Stimulated activated naive CD8-positive, alpha-beta T cell treated with anti-CD3 and anti-CD28 coated beads, Interleukin-15, Interleukin-2, amounts not matched to agents 100 U/mL and 50 U/mL, for 24 hours (primary cell): Measurements from ENCODE around the gene ZKSCAN1.

Experiments used
- ATAC-seq: fragments of 150-1000 bp; cut with Tn5 transposase; one replicate; pipeline ENCODE4 v1.10.0; 2021
- DNase-seq: peaks from one replicate; pipeline ENCODE4 v3.0.0; 2021

The ZKSCAN1 gene

DNA sequence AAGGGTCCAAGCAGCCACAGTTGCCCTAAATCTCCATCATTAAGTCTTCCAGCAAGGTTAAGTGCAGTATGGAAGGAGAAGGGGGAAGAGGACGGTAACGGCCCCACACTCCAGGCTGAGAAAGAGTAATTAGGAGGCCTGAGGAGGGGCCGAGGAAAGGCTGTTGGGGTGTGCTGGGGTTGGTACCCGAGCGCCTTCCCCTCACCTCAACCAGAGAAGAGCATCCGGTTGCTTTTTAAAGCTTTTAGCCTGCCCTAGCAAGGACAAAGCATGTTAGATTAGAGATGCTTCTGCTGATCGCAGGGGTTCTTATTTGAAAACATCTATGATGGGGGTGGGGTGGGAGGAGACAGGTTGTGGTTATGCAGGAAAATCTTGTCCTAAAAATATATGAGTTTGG lies 25.2 kb downstream of the ZKSCAN1 start:
- no peak for DNase-seq
- no peak for ATAC-seq

DNA sequence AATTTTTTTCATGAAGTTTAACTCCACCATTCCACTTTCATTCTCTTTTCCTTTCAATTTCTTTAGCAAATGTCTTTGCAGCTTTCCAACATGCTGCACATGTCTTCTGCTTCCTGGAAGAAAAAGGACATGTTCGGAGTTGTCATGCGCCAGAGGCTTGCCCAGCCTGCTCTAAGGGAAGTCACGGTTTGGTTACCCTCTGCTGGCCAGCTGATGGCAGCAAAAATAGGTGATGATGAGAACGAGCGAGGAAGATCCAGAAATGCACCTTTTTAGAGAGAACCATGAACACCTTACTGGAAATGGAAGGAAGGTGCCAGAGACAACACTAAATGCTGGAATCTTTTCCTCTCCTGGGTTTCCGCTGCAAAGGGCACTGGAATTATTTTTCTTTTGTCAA lies 29.3 kb downstream of the ZKSCAN1 start:
- DNase-seq (no peak), ATAC-seq (no peak)

DNA sequence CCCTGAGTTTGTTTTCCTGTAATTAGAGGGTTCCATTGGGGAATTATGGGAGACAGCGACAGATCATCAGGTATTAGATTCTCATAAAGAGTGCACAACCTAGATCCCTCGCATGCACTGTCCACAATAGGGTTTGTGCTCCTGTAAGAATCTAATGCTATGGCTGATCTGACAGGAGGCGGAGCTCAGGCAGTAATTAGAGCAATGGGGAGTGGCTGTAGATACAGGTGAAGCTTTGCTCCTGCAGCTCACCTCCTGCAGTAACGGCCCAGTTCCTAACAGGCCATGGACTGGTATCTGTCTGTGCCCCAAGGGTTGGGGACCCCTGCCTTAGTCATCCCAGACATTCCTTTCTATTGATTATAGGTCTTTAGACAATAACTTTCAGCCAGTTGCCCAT lies 33.3 kb downstream of the ZKSCAN1 start:
- DNase-seq (peak; percentile 8), ATAC-seq (no peak)

DNA sequence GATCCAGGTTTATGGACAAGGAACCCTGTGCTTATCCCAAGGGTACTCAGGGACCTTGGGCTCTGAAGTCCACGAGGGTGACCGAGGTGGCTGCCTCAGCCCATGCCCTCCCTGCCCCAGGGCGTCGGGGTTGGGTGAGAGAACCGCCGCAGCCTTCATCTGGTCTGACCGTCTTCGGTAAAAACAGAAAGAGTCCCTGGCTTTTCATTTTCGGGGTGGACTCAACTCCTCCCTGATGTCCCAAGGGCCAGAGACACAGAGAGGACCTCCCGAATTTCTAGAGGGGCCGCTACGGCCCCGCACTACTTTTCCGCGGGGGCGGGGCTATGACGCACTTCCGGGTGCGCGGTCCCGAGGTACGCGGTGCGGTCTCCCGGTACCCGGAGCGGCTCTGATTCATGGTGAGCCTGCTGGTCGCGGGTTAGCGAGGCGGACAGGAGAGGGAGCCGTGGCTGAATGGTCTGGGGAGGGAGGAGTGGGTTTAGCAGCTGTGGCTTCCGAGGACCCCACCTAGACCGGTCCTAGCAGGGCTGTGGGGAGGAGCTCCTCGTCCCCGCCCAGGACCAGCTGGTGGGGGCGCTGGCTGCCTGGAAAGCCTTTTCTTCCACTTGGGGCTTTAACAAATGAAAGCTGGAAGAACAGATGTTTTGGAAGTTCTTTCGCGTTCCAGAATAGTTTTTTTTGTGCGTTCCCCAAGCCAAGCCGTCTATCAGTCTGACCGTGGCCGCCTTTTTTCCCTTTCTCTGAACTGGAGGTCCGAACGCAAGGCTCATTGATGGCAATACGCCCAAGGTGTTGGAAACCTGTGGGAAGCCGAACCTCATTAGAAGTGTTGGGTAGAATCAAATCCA lies 34.3 kb downstream of the ZKSCAN1 start, which contains the start of gene ZSCAN21:
Gene ZSCAN21, plus strand, starts transcription at position 334 of the 851 bp plus-strand sequence. CDS start 7,233 bp downstream, outside the sequence.
- peak; percentile 94 for ATAC-seq
- DNase-seq: peak; percentile 89

DNA sequence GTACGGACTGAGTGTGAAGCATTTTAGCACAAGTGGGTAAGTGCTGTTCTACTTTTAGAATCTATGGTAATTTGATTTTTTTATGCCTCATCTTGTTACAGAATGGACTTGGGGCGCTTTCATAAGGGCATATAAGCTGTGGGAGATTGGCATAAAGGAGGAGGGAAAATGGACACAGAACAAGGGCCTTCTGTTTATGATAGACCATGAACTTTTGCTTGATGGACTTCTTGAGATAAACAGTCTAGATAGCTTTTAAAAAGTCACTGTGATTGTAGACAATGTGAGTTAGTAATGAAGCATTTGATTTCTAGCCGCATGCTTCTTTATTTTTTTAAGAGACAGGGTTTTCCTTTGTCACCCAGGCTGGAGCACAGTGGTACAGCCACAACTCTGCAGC lies 36.2 kb downstream of the ZKSCAN1 start:
- DNase-seq: no peak
- ATAC-seq: no peak

DNA sequence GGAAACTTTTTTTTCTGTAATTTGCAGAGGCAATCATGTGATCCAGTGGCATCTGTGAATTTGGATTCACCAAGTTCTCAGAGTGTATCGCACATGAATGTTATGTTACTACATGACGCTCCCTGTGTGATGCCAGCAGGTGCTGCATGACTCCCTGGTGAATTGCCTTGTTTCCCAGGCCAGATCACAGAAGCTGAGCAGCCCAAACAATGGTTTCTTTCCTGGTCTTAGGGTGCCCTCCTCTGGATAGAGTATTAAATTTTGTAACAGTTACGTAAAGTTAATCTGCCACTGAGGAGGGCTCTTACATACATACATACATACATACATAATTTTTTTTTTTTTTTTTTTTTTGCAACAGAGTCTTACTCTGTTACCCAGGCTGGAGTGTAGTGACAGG lies 37.8 kb downstream of the ZKSCAN1 start:
- ATAC-seq: no peak

DNA sequence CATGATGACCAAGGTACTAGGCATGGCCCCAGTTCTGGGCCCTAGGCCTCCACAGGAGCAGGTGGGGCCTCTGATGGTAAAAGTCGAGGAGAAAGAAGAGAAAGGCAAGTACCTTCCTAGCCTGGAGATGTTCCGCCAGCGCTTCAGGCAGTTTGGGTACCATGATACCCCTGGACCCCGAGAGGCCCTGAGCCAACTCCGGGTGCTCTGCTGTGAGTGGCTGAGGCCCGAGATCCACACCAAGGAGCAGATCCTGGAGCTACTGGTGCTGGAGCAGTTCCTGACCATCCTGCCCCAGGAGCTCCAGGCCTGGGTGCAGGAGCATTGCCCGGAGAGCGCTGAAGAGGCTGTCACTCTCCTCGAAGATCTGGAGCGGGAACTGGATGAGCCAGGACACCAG lies 41.6 kb downstream of the ZKSCAN1 start:
- ATAC-seq (no peak), DNase-seq (no peak)

More for the DNA sequence above, 37.8 kb downstream of the ZKSCAN1 start:
- DNase-seq: peak; percentile 12

DNA sequence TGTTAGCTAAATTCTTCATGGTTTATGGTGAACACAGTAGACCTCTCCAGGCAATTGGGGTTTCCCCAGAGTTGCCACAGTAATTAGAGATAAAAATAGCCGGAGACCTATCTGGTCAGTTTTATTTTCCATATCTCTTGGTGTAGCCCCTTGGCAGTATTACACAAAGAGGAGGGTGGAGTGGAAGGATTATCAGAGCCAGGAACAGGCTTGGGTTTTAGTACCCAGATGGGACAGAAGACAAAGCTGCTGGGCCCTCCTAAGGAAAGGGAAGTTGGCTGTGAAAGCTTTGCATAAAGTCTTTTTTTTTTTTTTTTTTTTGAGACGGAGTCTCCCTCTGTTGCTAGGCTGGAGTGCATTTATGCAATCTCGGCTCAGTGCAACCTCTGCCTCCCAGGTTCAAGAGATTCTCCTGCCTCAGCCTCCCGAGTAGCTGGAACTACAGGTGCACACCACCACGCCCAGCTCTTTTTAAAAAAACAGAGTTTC lies 43.9 kb downstream of the ZKSCAN1 start:
- no peak for DNase-seq
- ATAC-seq: no peak

DNA sequence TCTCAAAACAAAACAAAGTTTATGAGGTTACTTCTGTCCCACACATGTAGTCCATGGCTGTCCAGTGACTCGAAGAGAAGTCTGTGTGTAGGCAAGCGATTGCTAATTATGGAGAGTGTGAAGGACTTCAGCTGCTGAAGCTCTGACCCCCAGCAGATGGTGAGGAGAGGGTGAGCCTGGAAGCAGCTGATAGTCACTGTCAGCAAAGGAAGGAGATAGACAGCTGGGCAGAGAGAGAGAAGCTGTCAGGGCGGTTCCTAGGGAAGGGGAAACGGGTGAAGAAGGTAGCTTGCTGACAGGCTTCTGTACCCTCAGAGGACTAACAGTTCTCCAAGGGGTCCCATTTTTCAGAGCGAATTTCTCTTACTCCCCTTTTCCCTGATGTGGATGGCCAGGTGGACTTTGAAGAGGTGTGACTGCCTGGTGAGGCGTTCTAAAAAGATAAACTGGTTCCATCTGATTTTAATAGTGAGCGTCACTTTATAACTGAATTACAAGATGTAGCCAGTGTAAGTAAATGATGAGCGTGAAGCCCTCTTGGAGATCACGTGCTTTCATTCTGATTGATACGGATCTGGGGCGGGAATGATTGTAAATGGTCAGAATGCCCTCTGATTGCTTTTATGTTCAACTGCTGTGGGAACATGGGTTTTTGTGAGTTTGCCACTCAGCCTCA lies 46.3 kb downstream of the ZKSCAN1 start:
- no peak for DNase-seq
- no peak for ATAC-seq

DNA sequence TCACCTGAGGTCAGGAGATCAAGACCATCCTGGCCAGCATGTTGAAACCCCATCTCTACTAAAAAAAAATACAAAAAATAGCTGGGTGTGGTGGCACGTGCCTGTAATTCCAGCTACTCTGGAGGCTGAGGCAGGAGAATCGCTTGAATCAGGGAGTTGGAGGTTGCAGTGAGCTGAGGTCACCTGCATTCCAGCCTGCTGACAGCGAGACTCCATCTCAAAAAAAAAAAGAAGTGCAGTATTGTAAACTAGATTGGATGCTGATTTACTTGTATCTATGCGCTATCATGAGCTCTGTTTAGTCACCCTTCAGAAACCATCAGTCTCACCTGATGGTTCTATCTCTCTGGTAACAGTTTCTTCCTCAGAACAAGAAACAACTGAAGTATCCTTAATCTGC lies 48.0 kb downstream of the ZKSCAN1 start:
- no peak for DNase-seq
- ATAC-seq: no peak

DNA sequence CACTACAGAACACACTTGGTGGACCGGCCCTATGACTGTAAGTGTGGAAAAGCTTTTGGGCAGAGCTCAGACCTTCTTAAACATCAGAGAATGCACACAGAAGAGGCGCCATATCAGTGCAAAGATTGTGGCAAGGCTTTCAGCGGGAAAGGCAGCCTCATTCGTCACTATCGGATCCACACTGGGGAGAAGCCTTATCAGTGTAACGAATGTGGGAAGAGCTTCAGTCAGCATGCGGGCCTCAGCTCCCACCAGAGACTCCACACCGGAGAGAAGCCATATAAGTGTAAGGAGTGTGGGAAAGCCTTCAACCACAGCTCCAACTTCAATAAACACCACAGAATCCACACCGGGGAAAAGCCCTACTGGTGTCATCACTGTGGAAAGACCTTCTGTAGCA lies 48.8 kb downstream of the ZKSCAN1 start:
- DNase-seq (no peak), ATAC-seq (no peak)

DNA sequence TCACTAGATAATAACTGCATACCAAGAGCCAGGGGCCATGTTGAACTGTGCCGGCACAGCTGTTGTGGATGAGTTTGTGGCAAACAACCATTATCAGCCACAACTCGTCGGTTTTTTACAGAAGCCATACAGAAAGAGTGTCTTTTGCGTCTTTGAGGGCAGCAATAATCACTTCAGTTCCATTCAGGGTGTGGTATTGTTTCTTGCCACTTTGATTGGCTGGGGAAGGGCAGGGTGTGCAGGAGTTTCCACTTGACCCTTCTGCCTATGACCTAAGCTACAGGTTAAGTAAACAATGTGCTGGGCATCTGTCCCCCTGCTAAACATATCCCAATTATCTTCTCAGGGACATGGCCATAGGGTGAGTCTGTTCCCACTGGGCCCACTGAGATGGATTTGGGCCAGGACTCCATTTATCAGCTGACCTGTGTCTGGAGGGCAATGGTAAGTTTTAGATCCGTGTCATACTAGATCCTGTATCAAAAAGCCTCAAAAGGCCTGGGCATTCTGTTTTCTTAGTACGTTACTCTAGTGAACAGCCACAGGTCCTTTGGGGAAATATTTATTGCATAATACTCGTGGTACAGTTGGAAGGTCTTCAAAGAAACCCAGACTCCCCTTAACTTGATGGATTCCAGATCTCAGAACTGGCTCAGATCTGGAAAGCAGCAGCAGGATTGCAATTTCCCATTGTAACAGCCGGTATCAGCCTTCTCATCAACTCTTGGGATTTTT lies 50.2 kb downstream of the ZKSCAN1 start:
- no peak for ATAC-seq
- DNase-seq: no peak

DNA sequence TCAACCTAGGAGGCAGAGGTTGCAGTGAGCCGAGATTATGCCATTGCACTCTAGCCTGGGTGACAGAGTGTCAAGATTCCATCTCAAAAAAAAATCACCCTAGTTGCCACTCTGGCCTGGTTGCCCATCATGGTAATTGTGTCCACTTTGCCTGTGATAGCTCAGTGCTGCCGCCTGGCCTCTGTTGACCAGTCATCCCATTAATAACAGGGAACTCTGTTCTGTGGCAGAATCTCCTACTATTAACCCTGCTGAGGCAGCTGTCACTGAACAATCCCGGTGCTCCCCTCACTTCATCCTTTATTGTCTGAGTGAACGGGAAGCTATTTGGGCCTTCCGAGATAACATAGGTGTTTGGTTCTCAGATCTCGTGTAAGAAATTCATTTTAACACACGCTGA lies 51.6 kb downstream of the ZKSCAN1 start:
- DNase-seq (no peak), ATAC-seq (no peak)

DNA sequence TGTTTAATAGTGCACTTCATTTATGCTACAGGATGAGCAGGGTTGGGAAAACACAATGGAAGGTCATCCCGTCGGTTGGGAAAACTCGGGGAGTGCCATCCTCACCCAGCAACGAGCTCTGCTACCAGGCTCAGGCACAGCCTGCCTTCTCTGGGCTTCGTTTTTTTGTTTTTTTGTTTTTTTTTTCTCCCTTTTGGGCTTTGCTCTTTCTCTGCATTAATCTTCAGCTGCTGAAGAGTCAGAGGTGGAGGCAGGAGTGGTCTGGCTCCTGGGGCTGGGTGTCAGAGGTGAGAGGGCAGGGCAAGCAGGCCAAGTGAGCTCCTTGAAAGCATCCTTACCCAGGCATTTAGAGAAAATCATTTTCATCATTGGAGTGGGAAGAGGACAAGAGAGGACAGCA lies 54.6 kb downstream of the ZKSCAN1 start:
- DNase-seq (no peak), ATAC-seq (no peak)

DNA sequence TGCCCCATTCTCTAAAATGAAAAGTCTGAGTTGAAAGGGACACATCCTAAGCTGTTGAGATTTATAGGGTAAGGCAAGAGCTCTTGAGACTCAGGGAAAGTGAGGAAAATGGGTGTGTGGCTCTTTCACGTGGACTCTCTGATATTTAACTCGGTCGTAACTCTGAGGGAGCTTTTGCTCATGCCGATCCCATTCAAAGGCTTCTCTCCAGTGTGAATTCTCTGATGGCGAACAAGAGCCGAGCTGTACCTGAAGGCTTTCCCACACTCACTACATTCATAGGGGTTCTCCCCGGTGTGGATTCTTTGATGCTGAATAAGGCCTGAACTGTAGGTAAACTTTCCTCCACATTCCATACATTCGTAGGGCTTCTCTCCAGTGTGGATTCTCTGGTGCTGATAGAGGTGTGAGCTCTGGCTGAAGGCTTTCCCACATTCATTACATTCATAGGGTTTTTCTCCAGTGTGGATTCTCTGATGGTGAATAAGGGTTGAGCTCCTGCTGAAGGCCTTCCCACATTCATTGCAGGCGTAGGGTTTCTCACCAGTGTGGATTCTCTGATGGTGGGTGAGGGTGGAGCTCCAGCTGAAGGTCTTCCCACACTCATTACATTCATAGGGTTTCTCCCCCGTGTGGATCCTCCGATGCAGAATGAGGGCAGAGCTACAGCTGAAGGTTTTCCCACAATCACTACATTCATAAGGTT lies 55.8 kb downstream of the ZKSCAN1 start:
- no peak for ATAC-seq

DNA sequence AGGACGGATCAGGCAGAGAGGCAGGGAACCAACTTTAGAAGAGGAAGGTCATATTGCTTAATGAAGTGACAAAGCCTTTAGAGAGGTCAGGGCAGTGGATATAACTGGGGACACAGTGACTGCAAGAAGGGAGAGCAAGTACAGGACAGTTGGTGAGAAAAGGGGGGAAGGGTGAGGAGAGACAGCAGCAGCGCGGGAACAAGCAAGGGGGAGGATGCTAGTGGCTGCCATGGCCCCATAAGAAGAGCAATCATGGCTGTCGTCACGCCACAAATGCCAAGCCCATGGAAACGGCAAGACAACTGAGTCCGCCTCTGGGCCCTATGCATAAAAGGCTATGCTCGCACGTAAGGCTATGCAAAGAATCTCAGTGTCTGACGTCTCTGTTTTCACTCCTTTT lies 57.1 kb downstream of the ZKSCAN1 start:
- ATAC-seq (no peak), DNase-seq (no peak)

More for the DNA sequence above, 55.8 kb downstream of the ZKSCAN1 start:
- DNase-seq: no peak

DNA sequence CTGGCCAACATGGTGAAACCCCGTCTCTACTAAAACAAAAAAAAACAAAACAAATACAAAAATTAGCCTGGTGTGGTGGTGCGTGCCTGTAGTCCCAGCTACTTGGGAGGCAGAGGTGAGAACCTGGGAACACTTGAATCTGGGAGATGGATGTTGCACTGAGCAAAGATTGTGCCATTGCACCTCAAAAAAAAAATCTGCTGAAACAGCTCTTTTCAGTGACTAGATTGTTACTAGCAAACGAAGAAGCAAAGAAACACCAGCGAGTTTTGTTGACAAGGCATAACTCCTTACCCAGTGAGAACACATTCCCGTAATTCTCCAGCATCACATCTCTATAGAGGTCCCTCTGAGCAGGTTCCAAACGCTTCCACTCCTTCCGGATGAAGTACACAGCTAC lies 59.4 kb downstream of the ZKSCAN1 start:
- no peak for ATAC-seq

DNA sequence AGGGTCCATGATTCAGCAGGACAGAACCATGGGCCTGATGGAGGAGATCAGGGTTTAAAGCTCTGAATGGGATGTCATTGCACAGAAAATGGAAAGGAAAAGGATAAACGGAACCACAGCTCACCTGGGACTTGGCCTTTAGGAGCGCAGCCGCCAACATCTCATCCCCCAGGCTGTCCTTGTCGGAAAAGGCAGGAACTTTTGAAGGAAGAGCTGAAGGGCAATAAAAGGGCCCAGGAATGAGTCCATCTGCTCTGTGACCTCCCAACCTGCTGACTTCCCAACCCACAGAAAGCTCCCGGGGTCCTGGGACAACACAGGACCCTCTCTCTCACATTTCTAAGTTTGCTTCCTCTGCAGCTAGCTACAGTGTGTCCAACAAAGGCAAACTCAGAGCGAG lies 60.0 kb downstream of the ZKSCAN1 start:
- ATAC-seq (no peak), DNase-seq (no peak)

More for the DNA sequence above, 59.4 kb downstream of the ZKSCAN1 start:
- DNase-seq: no peak

DNA sequence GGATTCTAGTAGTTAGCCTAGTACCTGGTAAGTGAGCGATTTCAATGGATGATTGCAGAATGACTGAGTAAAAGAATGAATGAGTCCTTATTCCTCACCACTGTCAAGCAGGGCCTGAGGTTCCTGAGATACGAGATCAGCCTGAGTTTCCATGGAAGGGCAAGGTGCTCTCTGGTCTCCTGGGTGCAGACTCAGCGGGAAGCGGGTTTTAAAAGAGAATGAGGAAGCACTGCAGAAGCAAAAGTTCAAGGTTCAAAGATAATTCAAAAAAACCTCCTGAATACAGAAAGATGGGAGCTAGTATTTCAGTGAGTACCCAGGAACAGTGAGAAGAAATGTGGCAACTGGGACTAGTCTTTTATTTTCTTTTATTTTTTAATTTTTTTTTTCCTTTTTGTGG lies 61.8 kb downstream of the ZKSCAN1 start:
- ATAC-seq (no peak), DNase-seq (no peak)

DNA sequence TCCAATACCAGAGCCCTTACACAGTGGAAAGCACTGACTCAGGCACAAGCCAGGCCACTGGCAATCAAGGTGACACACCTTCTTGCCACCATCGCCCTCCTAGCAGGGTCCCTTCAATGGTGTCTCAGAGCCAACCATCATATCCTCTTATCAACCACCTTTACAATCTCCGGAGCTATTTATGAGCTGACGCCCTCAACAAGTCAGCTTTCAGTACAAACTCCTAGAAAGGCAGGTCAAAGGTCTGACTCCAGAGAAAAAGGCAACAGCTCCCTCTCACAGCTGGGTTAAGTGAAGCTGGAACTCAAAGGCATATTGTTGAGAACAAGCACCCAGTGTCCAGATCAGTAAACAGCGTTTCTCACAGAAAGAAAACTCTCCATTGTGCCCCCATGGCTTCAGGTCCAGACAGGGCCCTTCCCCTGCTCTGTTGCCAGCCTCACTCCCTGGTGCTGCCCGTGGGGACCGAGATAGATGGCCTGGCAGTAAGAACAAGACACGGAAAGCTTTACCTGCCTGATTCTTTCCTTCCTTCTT lies 63.7 kb downstream of the ZKSCAN1 start:
- DNase-seq: no peak
- ATAC-seq: no peak

DNA sequence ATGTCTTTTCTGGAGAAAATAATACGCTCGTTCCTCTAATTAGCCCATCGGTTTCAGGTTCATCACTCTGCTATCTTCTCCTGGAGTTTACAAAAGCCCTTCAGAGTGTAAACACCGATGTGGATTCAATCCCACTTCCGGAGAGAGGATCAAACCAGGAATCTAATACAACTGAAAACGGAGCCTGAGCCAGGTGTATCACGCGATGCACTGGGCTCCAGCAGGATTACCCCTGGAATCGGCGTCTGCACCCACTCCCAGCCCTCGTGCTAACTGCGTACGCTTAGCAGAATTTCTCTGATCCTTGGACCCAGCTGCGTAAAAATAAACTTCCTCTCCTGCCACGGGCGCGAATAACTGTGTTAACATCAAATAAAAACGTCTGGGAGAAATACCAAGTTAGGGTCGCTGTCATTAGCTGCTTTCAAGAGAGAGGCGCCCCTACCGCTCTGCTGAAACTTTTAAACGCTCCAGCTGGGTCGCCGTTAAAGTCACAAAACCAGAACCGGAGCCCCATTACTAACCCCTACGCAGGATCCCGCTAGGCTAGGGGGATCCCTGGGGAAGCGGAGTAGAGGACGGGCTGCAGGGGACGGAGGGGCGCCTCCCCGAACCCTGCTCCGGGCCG lies 65.6 kb downstream of the ZKSCAN1 start:
- ATAC-seq: peak; percentile 7

More for the DNA sequence above, 65.6 kb downstream of the ZKSCAN1 start:
- DNase-seq: no peak
